CD4-positive, alpha-beta T cell treated with Interleukin-6 for 4 hours (primary cell): ENCODE data around the gene ZNF750.
A peak's percentile ranks its signal among the peaks of the same experiment; 100 is the strongest.
"Not testable (repeated sequence)": the region's sequence is repeated elsewhere in the genome, so short reads cannot be mapped to it uniquely, and the experiment has no call there.

Experiments used
- DNase-seq: peaks from one replicate; pipeline ENCODE4 v3.0.0-alpha.2; 2020; ENCODE audit warnings: mixed read lengths

The ZNF750 gene

GRCh38 chr17:82790391-82790790, 49.4 kb downstream of the ZNF750 start:
- DNase-seq: no peak

GRCh38 chr17:82789806-82790205, 50.0 kb downstream of the ZNF750 start:
- DNase-seq: no peak

GRCh38 chr17:82789051-82789592, 50.7 kb downstream of the ZNF750 start:
- no peak for DNase-seq

DNA sequence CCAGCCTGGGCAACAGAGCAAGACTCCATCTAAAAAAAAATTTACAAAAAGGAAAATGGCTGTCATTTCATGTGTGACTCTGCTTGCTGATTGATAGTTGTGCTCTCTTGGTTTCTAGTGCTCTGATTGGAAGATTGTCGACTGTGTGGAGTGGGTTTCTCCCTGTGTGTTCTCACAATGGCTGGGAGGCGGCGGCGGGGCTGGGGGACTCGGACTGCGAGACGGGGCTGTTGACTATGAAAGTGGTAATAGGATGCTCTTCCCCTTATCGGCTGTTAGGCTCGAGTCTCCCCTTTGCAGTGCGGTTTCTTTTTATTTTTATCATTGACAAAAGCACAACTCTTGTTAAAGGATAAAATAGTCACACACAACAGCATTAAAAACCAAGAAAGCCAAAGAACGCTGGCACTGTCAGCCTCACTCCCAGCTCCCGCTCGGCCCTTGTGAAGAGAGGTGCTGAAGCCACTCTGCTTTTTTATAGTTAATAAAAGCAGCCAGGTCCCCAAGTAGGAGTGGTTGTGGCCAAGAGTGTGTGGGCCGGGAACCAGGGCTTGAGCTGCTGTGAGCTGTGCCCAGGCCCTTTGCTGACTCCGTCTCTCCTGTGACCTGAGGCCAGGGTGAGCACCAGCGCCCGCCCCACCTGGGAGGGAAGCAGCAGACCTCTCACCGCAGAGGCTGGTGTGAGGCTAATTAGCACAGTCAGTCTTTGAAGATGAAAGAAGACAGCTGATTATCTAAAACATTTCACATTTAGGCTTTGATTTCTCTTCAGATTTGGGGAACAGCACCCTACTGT, 51.4 kb downstream of the ZNF750 start:
- no peak for DNase-seq

DNA sequence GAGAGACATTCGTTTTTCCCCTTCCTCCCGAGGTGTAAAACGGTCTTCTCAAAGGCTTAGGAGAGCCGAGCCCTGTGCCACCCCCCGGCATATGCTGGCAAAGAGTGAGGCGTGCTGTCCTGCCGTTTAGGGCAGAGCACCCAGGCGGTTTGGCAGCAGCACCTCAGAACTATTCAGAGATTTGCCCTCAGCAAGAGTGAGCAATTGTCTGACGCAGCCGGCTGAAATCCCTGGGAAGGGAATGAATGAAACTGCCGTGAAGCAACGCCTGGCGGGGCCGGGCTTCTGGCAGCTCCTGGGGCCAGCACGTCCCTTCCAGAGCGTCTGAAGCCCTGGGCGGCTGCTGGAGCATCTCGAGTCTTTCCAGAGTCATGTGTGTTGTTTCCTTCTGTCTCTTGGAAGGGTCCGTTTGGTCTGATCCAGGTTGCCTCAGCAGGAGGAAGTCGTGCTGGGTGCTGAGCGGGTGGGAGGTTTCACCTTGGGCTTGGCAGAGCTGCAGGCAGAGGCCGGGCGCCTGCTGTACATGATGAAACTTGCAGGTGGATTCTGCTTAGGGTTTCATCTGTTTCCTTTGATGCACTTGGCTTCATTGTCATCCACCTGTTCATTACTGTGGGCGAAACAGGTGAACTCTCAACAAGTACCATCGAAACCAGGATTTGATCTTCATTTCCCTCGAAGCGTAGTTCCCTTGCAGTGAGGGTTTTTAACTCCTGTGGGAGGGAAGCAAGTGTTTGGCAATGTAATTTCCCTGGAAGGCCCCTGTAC, 52.6 kb downstream of the ZNF750 start:
- DNase-seq: no peak

DNA sequence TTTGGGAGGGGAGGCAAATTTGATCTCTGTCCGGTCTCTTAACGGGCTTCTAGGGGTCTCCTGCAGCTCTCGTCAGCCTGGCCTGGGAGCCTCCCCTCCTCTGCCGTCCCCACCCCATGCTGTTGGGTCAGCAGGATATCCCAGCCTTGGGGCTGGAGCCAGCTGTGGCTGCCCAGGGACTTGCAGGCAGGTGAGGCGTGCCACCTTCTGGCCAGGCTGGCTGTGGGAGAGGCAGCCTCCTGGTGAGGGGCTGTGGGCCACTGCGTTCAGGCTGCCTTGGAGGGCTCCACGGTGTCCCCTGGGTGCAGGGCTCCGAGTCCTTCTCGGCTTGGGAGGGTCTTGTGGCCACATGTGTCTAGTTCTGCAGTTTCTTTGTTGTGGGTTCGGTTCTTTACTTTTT, 53.4 kb downstream of the ZNF750 start:
- no peak for DNase-seq

DNA sequence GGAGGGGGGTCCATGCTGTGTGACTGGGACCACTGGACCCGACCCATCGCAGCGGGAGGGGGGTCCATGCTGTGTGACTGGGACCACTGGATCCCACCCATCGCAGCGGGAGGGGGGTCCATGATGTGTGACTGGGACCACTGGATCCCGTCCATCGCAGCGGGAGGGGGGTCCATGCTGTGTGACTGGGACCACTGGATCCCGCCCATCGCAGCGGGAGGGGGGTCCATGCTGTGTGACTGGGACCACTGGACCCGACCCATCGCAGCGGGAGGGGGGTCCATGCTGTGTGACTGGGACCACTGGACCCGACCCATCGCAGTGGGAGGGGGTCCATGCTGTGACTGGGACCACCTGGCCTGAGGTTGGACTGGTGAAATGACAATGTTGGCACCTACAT, 54.2 kb downstream of the ZNF750 start:
- not testable (repeated sequence) for DNase-seq

GRCh38 chr17:82783498-82783897, 56.3 kb downstream of the ZNF750 start:
- DNase-seq: no peak

GRCh38 chr17:82782657-82783207, 57.1 kb downstream of the ZNF750 start:
- no peak for DNase-seq

DNA sequence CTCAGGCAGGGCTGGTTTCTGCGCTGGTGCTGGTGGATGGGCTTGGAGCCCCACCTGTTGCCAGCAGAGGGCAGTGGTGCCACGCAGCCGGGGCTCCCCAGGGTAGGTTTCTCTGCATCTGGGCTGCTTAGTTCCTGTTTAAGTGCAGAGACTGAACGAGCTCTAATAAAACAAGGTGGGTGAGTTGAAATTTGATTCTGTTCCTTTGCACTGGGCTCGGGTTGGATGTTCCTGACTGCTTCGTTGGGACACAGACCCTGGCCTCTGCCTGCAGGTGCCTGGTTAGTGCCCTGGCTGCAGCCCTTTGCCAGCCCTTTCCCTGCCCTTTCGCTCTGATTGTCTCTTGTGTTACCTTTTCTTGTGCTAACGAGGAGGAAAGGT, 57.9 kb downstream of the ZNF750 start:
- peak; percentile 87 for DNase-seq

GRCh38 chr17:82780971-82781893, 58.6 kb downstream of the ZNF750 start:
- no peak for DNase-seq

DNA sequence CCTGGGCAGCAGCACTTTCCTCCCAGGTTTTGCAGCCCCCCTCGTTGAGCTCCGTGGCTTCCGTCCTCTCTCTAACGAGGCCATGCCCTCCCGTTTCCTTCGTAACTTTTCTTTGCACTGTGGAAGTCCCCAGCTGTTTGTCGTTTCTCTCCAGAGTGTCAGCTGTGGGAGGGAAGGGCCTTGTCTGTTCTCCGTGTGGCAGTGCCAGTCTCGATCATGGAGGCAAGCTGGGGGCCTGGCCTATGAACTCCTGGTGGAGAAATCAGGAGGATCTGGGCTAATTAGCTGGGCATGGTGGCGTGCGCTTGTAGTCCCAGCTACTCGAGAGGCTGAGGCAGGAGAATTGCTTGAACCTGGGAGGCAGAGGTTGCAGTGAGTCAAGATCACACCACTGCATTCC, 59.6 kb downstream of the ZNF750 start:
- DNase-seq: no peak

DNA sequence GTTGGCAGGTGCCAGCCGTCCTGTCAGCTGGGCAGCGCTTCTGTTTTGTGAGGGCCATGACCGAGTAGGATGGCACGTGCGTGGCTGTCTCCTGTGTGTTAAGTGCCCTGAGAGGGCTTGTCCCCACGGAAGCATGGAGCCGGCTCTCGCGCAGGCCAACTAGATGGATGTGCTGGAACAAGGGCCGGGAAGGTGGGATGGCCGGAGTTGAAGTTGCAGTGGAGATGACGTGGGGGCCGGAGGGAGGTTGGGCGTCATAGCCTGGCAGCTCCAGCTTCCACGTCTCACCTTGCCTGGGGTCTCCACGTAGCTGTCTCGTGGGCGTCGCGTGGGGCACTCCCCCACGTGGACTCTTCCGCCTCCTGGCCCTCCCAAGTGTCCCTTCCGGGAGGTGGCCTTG, 60.3 kb downstream of the ZNF750 start:
- DNase-seq: no peak
